NT2/D1 (cell line): ENCODE results near the gene CAMK2A.

Experiments
- SUZ12 ChIP-seq: IDR thresholded peaks from 2 replicates; pipeline ENCODE4 v1.6.1; 2011; ENCODE audit not compliant: insufficient read length, insufficient read depth; ENCODE audit errors: extremely low read depth
- YY1 ChIP-seq: IDR thresholded peaks from 2 replicates; pipeline ENCODE4 v1.6.1; 2011; ENCODE audit not compliant: insufficient read length, insufficient read depth
- ZNF274 ChIP-seq: IDR thresholded peaks from 2 replicates; pipeline ENCODE4 v1.6.1; 2011; ENCODE audit warnings: mild to moderate bottlenecking, low read depth, low read length

DNA sequence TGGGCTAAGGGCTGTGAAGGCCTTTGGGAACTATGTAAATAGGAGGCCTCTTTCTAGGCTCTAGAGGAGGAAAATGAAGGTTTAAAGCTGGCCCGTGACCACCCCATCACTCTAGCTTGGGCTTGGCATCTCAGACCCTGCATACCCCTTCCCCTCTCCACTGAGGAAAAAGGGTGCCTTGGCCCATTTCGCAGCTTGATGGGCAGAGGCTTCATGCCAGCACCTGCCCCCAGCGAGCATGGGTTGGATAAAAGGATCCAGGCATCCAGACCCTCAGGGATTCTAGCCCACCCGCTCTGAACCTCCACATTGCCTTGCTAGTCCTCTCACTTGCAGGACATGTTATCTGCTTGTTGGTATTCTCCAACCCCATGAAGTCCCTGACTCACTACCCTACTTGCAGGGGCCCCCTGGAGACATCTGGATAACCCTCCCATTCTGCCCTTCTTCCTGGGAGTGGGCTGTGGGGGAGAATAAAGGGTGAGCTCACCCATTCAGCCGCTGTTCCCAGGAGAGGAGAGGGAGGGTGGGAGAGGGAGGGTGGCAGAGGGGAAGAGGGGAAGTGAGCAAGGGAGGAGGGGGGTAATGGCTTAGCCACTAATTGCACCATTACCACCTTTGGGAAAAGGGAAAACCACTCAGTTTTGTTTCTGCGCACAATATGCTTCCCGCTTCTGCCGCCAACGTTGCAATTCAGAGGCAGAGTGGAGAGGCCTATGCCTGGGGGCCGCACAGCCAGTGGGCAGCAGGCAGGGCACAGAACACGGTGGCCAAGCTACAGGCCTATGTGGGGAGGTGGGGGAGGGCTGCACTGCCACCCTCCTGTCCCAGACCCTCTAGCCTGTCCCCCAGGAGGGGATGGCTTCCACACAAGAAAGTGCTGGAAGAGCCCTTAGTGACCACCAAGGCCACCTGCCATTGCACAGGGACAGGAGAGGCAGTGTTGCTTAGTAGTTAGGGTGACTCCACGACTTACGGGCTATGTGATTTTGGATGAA, 2.1 kb upstream of the CAMK2A start:
- TF ChIP-seq ZNF274, result no peak
- TF ChIP-seq YY1, result no peak
- TF ChIP-seq SUZ12, result no peak
